OCI-LY3 (cell line): ENCODE data around the gene NR4A1.

Experiments
- H2AFZ ChIP-seq: fragments of 200-600, 300-600 bp; shearing (Covaris generic); 2 replicates; pipeline ENCODE4 v1.6.0; 2014; ENCODE audit warnings: antibody characterized with exemption, low read depth, low read length
- H3K27ac ChIP-seq: fragments of 200-600, 300-600 bp; sonication (generic); 2 replicates; pipeline ENCODE4 v1.5.1; 2014; ENCODE audit warnings: mild to moderate bottlenecking, low read length, moderate library complexity, mixed read lengths
- H3K27me3 ChIP-seq: fragments of 200-600, 300-600 bp; sonication (generic); 2 replicates; pipeline ENCODE4 v1.6.1; 2014; ENCODE audit warnings: low read depth, low read length, mixed read lengths
- H3K36me3 ChIP-seq: fragments of 200-600, 300-600 bp; sonication (generic); replicated peaks from 2 replicates; pipeline ENCODE3; 2014; ENCODE audit warnings: low read depth, low read length, mixed read lengths
- H3K4me1 ChIP-seq: fragments of 300-600, 200-600 bp; sonication (generic); 2 replicates; pipeline ENCODE4 v1.6.1; 2014; ENCODE audit warnings: low read length, mixed read lengths
- H3K4me2 ChIP-seq: fragments of 200-600, 300-600 bp; sonication (generic); 2 replicates; pipeline ENCODE4 v1.6.1; 2014; ENCODE audit warnings: low read length, mixed read lengths
- H3K4me3 ChIP-seq: fragments of 300-600, 200-600 bp; sonication (generic); 2 replicates; pipeline ENCODE4 v1.5.1; 2014; ENCODE audit warnings: antibody characterized with exemption, mild to moderate bottlenecking, low read length, moderate library complexity
- H3K79me2 ChIP-seq: fragments of 300-600, 200-600 bp; shearing (Covaris generic); 2 replicates; pipeline ENCODE4 v1.6.1; 2014; ENCODE audit warnings: mild to moderate bottlenecking, low read length, mixed read lengths
- H3K9ac ChIP-seq: fragments of 300-600, 200-600 bp; shearing (Covaris generic); 2 replicates; pipeline ENCODE4 v1.6.0; 2014; ENCODE audit warnings: mild to moderate bottlenecking, low read length, moderate library complexity
- H3K9me3 ChIP-seq: fragments of 200-600, 300-600 bp; shearing (Covaris generic); 2 replicates; pipeline ENCODE4 v1.6.1; 2014; ENCODE audit warnings: low read length, mixed read lengths; ENCODE audit not compliant: insufficient read depth
- H4K20me1 ChIP-seq: fragments of 200-600, 300-600 bp; sonication (generic); 2 replicates; pipeline ENCODE4 v1.6.1; 2016; ENCODE audit warnings: low read length, mixed read lengths; ENCODE audit not compliant: insufficient read depth
- EZH2phosphoT487 ChIP-seq: fragments of 200-600 bp; shearing (Covaris generic); IDR thresholded peaks from 2 replicates; pipeline ENCODE4 v1.6.1; 2018; ENCODE audit warnings: antibody characterized with exemption, mixed run types, low read depth
- TF ChIP-seq, protein P1 (sequence below): fragments of 200-600, 300-600 bp; sonication (generic); IDR thresholded peaks from 2 replicates; pipeline ENCODE4 v1.5.1; 2014; ENCODE audit warnings: antibody characterized with exemption, low read length, low read depth

NR4A1 gene

GRCh38 chr12:52083638-52083996 lies 32.4 kb downstream of the NR4A1 start:
- H3K36me3 ChIP-seq, result peaks cover 8% of the 10 kb centered on the region
- H4K20me1 ChIP-seq, result no peaks in the 10 kb centered on the region
- H3K79me2 ChIP-seq, result no peaks in the 10 kb centered on the region
- no peak overlapping the region for H3K9ac ChIP-seq
- H2AFZ ChIP-seq, result no peak overlapping the region
- TF ChIP-seq EZH2phosphoT487, result no peak
- TF ChIP-seq, protein P1, sequence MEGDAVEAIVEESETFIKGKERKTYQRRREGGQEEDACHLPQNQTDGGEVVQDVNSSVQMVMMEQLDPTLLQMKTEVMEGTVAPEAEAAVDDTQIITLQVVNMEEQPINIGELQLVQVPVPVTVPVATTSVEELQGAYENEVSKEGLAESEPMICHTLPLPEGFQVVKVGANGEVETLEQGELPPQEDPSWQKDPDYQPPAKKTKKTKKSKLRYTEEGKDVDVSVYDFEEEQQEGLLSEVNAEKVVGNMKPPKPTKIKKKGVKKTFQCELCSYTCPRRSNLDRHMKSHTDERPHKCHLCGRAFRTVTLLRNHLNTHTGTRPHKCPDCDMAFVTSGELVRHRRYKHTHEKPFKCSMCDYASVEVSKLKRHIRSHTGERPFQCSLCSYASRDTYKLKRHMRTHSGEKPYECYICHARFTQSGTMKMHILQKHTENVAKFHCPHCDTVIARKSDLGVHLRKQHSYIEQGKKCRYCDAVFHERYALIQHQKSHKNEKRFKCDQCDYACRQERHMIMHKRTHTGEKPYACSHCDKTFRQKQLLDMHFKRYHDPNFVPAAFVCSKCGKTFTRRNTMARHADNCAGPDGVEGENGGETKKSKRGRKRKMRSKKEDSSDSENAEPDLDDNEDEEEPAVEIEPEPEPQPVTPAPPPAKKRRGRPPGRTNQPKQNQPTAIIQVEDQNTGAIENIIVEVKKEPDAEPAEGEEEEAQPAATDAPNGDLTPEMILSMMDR, result no peak
- peaks cover 3% of the 10 kb centered on the region; the same call in 1 of the 2 replicates for H3K27me3 ChIP-seq
- H3K9me3 ChIP-seq, result no peaks in the 10 kb centered on the region
- H3K4me1 ChIP-seq, result peaks cover 41% of the 10 kb centered on the region
- H3K4me3 ChIP-seq, result no peak overlapping the region
- H3K4me2 ChIP-seq, result no peak overlapping the region
- no peak overlapping the region for H3K27ac ChIP-seq

GRCh38 chr12:52084491-52085231 lies 33.4 kb downstream of the NR4A1 start:
- no peak for TF ChIP-seq EZH2phosphoT487
- TF ChIP-seq, protein P1, result no peak
- H3K9ac ChIP-seq, result no peak overlapping the region
- no peak overlapping the region for H3K4me2 ChIP-seq
- H3K4me1 ChIP-seq, result peaks cover 45% of the 10 kb centered on the region
- no peak overlapping the region for H3K4me3 ChIP-seq
- H3K27me3 ChIP-seq, result peaks cover 3% of the 10 kb centered on the region; the same call in 1 of the 2 replicates
- no peak overlapping the region for H3K27ac ChIP-seq
- no peaks in the 10 kb centered on the region for H3K79me2 ChIP-seq
- H2AFZ ChIP-seq, result no peak overlapping the region
- no peaks in the 10 kb centered on the region for H4K20me1 ChIP-seq
- peaks cover 6% of the 10 kb centered on the region for H3K36me3 ChIP-seq
- no peaks in the 10 kb centered on the region for H3K9me3 ChIP-seq

- H3K9me3 ChIP-seq, result no peaks in the 10 kb centered on the region
- no peaks in the 10 kb centered on the region for H3K79me2 ChIP-seq
- no peaks in the 10 kb centered on the region for H3K36me3 ChIP-seq
Measured at GRCh38 chr12:52085682-52086180, 34.5 kb downstream of the NR4A1 start.

GRCh38 chr12:52086366-52086765 lies 35.1 kb downstream of the NR4A1 start:
- Histone ChIP-seq H3K27ac (no peak overlapping the region), H3K9ac (no peak overlapping the region), H3K27me3 (peaks cover 14% of the 10 kb centered on the region), H3K36me3 (no peaks in the 10 kb centered on the region), H3K4me1 (peaks cover 32% of the 10 kb centered on the region), H3K4me3 (no peak overlapping the region), H3K9me3 (no peaks in the 10 kb centered on the region), H2AFZ (no peak overlapping the region), H4K20me1 (no peaks in the 10 kb centered on the region), H3K4me2 (no peak overlapping the region), H3K79me2 (no peaks in the 10 kb centered on the region)
- no peak for TF ChIP-seq EZH2phosphoT487
- TF ChIP-seq, protein P1, result no peak

More at GRCh38 chr12:52085682-52086180, 34.5 kb downstream of the NR4A1 start:
- H3K27ac ChIP-seq, result no peak overlapping the region
- no peak overlapping the region for H3K4me3 ChIP-seq
- no peak overlapping the region for H2AFZ ChIP-seq
- no peak overlapping the region for H3K9ac ChIP-seq
- TF ChIP-seq, protein P1, result no peak
- TF ChIP-seq EZH2phosphoT487, result no peak
- H4K20me1 ChIP-seq, result no peaks in the 10 kb centered on the region
- peaks cover 38% of the 10 kb centered on the region for H3K4me1 ChIP-seq
- no peak overlapping the region for H3K4me2 ChIP-seq
- H3K27me3 ChIP-seq, result peaks cover 8% of the 10 kb centered on the region
